Stimulated activated CD4-positive, alpha-beta T cell treated with anti-CD3 and anti-CD28 coated beads, Interleukin-1b, Interleukin-23, amount 100 ng/mL, for 48 hours (primary cell): Measurements from ENCODE around the gene MANSC1.
"Not testable (repeated sequence)": the region's sequence is repeated elsewhere in the genome, so short reads cannot be mapped to it uniquely, and the experiment has no call there.

Experiments
- DNase-seq: peaks from one replicate; pipeline ENCODE4 v3.0.0-alpha.2; 2020

MANSC1 gene

DNA sequence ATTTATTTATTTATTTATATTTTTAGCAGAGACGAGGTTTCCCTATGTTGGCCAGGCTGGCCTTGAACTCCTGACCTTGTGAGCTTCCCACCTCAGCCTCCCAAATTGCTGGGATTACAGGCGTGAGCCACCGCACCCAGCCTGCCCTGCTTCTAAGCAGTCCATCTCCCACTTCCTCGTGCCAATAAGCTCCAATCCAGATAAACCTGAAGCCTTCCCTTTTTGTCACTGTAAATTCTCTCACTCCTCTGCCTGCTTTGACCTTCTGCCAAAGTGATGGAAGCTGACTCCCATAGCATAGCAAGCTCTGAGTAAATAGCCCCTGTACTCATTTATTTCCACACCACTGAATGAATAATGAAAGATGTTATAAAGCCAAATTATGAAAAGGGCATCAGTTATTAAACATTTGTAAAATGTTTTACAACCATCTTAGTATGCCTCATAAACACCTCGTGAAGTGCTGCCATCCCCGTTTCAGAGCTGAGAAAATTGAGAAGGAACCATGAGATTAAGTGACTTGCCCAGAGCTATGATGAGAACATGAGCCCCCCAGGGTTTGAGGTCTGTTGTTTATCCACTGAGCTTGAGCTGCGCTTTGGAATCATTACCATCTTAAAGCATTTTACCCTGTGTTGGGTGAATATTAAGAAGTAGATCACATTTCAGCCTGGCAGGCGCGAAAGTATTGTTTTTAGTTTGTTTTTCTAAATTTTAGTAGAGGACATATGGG lies 30.4 kb downstream of the MANSC1 start:
- DNase-seq, result no peak

DNA sequence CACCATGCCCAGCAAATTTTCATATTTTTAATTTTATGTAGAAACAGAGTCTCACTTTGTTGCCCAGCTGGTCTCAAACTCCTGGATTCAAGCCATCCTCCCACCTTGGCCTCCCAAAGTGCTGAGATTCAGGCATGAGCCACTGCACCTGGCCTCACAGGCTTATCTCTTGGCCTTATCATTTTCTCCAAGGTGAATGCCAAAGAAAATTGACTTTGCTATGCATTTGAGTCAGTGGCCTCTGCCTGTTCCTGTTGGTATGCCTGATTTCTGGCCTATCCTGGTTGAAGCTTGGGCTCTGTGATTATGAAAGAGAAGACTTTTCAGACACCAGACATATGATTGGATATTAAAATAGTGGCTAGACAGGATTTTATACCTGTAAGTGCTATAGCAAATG lies 34.2 kb downstream of the MANSC1 start:
- DNase-seq, result no peak

DNA sequence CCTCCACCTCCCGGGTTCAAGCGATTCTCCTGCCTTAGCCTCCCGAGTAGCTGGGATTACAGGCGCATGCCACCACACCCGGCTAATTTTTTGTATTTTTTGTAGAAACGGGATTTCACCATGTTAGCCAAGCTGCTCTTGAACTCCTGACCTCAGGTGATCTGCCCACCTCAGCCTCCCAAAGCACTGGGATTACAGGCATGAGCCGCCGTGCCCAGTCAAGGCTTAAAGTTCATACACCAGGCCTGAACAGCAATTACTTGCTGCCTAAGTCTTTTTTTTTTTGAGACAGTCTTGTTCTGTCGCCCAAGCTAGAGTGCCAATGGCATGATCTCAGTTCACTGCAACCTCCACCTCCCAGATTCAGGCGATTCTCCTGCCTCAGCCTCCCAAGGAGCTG lies 39.3 kb downstream of the MANSC1 start:
- DNase-seq, result not testable (repeated sequence)

DNA sequence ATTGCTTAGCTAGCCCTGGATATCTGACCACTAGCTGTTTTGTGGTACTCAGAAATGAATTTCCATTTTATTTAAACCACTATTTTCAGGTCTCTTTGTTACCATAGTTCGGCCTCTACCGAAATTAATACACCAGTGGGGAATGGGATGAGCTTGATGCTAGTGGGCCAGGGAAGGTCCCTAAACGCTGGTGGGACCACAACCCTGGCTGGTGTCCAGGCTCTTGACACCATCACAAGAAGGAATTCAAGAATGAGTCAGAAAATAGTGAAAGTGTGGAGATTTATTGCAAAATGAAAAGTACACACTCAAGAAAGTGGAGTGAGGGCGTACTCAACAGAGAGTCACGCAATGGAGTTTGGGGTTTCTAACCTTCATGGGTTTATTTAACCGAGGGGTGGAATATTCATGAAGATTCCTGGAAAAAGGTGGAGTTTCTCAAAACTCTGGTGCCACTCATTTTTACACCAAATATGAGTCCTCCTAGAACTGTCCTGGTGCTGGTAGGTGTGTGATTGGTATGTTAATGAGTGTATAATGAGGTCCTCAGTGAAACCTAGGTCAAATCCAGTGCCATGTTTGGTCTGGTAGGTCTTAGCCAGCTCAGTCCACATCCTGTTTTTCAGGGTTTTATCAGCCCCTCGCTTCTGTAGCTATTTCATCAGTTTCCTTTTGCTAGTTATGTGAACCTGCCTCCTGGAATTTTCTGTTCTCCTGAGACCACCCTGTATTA lies 44.3 kb downstream of the MANSC1 start:
- no peak for DNase-seq

DNA sequence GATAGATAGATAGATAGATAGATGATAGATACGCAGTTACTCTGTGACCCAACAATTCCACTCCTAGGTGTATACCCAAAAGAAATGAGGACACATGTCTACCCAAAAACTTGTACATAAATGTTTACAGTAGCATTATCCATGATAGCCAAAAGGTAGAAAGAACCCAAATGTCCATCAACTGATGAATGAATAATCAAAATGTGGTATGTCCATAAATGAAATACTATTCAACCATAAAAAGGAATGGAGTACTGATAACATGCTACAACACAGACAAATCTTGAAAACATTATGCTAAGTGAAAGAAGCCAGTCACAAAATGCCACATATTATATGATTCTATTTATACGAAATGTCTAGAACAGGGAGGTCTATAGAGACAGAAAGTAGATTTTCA lies 47.1 kb downstream of the MANSC1 start:
- no peak for DNase-seq

DNA sequence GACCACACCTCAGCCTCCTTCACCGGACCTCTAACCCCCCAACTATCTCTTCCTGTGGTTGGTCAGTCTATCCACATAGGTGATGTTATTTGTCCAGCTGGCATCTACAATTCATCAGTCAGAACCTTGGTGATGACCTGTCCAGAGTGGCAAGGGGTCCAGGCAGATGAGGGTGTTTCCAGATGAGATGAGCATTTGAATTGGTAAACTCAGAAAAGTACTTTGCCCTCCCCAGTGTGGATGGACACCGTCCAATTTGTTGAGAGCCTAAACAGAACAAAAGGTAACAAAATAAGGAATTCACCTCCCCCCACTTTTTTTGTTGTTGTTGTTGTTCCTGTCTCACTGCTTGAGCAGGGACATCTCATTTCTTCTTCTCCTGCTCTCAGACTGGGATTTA lies 48.9 kb downstream of the MANSC1 start:
- DNase-seq, result no peak

DNA sequence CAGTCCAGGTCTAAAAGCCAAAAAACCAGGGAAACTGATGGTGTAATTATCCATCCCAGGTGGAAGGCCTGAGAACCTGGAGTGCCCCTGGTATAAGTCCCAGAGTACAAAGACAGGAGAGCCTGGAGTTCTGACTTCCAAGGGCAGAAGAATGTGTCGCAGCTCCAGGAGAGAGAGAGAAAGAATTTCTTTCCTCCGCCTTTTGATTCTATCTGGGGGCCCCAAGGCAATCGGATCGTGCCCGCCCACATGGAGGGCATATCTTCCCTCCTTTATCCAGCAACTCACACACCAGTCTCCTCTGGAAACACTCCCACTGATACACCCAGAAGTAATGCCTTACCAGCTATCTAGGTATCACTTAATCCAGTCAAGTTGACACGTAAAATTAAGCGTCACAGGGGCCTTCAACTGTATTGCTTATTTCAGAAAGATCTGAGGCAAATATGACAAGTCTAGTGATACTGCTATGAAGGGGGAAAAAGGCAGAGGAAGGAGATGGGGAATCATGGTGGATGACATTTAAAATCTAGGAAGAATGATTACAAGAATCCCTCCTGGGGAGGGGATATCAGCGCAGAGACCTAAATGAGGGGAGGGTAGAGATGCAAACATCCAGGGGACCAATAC lies 52.7 kb downstream of the MANSC1 start:
- no peak for DNase-seq

DNA sequence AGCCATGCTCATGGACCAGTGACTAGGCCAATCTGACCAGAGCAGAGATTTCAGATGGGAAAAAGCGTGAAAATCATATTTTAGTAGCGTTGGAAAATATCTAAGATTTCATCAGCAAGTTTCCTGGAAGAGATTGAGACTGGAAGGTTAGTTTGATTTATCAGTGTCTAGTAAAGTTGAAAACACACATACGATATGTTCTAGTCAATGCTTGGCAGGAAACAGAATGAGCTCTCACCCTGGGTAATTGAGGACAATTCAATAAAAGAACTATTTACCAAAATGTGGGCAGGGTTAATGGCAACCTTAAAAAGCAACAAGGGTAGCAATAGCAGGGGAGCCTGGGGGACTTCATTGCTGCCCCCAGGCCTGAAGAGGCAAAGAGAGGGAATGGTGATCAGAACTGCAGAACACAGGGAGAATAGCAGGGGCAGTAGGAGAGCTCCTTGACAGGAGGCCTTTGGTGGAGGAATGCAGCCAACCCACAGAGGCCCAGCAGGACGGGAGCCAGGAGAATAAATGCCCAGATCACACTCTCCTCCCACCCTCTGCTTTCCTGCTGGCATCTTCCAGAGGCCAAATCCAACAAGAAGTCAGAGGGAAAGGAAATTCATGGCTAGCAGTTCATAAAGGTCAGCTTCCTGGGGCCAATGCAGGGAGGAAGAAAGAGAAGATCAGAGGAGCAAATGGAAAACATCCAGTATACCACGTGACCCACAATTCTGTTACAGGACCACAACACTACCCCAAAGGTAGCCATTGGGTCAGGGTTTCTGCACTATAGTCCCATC lies 55.6 kb downstream of the MANSC1 start:
- DNase-seq, result no peak

DNA sequence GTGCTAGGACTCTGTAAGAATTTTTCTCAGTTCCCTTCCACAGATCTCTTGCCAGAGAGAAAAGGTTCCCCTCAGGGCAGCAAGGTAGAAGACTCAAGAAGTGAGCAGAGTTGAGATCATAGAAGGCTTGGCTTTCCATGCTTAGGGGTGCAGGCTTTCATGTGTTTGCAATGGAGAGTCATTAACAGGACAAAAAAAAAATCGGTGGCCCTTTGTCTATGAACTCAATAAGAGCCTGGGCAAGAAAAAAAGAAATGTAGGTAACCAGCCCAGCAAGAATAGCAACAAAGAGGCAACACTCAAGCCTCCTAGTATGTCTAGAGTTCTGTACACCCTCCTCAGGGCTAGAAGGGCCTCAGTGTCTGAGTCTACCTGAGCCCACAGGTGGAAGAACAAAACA lies 59.8 kb downstream of the MANSC1 start:
- DNase-seq, result no peak

DNA sequence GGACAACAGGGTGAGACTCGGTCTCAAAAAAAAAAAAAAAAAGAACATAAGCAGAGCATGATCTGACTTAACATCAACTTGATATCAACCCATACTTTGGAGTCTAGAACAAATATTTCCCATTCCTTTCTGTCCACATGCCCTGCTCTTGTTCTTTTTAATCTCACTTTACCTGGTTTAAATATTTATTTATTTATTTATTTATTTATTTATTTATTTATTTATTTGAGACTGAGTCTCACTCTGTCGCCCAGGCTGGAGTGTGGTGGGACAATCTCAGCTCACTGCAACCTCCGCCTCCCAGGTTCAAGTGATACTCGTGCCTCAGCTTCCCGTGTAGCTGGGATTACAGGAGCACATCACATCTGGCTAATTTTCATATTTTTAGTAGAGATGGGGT lies 63.6 kb downstream of the MANSC1 start:
- DNase-seq, result no peak

DNA sequence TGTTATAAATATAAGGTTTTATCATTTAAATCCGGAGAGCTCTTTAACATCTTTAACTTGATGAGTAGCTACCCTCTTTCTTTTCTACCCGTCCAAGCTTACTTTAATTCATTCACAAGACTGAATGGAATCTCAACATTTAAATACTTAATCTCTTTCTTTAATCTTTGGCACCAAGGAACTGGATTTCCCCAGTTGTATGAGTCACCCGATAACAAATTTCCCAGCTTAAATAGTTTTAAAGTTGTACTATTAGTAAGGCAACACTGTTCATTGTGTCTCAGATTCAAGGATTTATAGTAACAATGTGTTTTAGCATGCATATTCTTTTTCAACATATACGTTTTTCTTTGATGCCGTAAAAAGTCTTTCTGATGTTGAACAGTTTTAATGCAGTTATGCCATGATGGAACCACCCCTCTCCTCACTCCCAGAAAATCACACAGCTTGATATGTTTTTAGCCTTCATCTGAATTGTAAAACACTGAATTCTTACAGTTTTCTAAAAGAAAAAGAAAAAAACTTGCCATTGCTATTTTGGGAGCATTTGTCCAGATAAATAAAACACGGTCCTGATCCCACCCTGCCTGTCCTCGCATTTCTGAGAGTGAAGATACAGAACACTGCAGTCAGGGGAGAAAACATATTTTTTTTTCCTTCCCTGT lies 67.1 kb downstream of the MANSC1 start:
- DNase-seq, result no peak

DNA sequence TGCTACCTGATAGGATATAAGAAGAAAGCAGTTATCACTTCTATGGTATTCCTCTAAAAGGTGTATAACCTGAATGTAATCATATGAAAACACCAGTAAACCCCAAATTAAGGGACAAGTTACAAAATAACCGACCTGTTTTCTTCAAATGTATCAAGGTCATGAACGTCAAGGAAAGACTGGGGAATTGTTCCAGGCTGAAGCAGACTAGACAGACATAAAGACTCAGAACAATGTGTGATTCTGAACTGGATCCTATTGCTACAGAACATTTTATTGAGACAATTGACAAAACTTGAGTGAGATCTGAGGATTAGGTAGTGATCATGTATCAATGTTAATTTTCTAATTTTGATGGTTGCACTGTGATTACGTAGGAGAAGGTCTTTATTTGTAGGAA lies 67.8 kb downstream of the MANSC1 start:
- no peak for DNase-seq

DNA sequence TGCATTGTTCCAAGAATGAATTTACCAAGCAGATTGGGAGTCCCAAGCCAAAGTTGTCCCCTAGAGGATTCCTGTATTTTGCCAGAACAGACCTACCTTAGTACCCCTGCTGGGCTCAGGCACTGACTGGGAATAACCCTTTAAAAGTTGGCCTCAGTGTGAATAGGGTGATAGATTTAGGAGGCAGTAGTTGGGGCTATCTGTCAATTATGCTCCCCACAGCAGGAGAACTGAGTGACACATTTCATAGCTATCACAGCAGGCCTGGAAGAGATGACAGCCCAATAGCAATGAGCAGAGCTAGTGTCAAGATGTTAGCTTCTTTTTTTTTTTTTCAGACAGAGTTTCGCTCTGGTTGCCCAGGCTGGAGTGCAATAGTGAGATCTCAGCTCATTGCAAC lies 68.9 kb downstream of the MANSC1 start:
- DNase-seq, result no peak

DNA sequence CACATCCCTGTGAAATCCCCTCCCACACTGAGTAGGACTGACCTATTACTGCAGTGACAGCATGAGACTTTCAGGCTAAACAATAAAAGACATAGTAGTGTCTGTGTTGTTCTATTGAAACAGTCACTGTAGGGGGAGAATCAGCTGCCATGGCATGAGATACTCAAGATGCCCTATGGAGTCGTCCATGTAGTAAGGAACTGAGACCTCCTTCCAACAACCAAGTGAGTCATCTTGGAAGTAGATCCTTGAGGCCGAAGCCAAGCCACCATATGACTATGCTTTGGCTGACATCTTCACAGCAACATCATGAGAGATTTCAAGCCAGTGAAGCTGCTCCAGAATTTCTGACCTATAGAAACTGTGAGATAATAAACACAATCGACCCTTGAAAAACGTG lies 71.1 kb downstream of the MANSC1 start:
- no peak for DNase-seq
